NCI-H1930 (cell line): ENCODE data around the gene GABRA4.

Experiments
- DNase-seq, 2 experiments: peaks; one replicate each; lab custom pipeline; 2025; lab: John Stamatoyannopoulos, UW

The GABRA4 gene

DNA sequence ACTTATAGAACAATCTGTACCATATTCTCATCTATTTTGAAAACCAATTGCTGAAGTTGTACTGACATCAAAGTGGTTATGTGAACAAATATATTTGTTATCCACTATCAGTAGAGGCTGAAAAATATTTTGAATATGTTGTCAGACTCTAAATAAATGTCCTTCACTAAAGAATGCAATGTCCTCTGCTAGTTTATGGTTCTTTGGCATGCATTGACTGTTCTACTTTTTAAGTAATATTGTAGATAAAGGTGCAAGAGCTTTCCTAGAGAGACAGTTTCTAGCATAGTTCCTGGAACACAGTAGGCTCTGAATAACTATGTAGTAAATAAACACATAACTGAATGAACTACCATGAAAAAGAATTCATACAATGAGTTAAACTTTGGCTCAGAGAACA, 66.2 kb downstream of the GABRA4 start:
- DNase-seq, result no peak

DNA sequence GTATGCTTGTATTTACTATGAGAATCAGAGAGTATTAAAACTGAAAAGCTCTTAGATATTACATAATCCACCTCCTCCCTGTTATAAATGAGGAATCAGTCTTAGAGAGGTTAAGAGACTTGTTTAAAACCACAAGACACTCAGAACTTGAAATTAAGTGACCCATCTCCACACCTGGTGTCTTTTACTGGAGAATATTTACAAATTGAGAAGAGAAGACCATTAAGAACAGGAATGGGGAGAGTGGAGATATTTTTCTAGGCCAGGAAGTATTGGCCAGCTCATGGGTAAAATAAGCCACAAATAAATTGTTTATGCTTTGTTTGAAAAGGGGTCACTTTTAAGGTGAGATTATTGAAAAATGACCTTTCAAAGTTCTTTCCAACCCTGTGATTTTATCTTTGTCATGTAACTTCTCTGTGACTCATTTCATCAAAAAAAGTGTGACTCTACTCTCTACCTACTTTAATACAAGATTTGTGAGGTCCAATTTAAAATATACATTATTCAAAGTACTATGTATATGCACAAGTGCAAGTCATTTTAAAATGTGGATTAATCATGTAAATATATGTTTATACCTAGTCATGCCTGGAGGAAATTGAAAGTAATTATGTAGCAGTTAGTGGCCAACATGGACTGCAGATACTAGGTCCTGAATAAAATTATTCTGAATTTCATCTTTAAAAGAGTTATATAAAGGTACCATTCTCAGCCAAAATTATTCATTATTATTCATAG, 68.4 kb downstream of the GABRA4 start:
- no peak for DNase-seq

DNA sequence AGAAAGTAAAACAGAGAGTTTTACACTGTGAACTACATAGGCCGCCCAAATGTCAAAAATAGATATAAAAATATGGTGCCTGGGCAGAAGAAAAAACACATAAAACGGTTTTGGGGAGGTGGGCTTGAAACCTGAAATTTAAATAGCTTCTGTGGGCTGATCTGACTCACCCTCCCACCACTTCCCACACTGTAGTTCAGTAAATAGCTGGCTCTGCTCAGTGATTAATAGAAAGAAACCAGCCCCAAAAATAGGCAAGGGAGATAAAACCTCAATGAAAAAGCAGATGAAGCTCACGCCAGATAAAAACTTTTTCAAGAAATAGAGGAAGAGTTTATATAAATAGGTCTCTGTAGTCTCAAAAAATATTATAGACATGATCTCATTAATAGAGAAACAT, 71.2 kb downstream of the GABRA4 start:
- DNase-seq, result no peak

DNA sequence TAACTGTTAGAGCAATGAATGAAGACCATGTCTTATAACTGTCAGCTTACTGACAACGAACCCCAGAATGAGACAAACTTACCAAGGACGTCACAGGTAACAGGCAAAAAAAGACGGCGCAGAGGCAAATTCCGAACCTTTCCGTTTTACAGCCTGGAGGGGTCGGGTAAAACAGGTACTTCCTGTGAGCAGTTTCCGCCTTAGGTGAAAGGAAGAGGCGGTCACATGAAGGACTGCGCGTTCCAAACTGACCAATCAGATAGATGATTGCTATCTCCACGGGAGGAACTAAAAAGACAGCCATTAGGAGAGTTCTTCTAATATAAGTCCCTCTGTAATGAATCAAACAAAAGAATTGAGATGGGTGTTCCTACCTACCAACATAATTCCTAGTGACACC, 84.3 kb downstream of the GABRA4 start, which contains the start of gene COX7B2:
TSS of gene COX7B2 (minus strand) at position 168 of the 400 bp plus-strand sequence. CDS start 174,053 bp downstream, outside the sequence.
- no peak for DNase-seq

DNA sequence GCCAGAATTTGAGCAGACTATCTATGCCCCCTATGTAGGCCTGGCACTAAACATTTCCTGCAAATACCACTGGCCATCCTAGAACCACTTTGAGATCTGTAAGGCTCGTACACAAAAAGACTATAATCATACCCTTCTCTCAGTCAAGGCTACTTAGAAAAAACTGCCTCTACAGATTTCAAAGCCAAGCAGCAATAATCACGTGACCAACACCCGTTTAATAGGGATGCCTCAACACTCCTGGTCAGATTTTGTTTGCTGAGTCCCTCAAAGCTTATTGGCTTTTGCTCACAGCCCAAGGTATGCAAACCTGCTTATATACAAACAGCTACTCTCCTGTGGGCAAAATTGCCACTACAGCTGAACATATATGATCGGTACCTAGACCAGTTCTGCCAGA, 85.2 kb downstream of the GABRA4 start:
- DNase-seq, result no peak

DNA sequence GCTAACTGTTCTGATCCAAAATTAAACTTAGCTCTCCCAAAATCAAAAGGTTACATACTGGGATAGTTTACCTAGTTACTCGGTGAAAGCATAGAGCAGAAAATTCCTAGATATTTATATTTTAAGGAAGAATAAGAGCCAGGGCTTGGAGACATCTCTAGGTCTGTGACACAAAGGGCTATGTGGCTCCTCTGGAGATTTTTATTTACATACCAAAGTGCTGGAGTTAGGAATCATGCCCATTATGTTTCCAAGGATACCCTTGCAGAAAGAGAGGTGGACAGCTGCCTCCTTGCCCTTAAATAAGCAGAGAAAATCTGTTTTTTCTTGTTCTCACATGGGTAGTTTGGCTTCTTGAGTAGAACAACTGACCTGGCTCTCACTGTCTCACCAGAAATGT, 93.3 kb downstream of the GABRA4 start:
- no peak for DNase-seq

DNA sequence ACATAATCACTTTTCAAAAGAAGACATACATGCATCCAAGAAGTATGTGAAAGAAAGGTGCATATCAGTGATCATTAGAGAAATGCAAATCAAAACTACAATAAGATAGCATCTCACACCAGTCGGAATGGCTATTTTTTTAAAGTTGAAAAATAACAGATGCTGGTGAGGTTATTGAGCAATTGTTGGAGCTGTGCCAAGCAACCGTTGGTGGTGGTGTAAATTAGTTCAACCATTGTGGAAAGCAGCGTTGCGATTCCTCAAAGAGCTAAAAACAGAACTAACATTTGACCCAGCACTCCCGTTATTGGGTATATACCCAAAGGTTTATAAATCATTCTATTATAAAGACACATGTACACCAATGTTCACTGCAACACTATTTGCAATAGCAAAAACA, 98.6 kb downstream of the GABRA4 start:
- no peak for DNase-seq

DNA sequence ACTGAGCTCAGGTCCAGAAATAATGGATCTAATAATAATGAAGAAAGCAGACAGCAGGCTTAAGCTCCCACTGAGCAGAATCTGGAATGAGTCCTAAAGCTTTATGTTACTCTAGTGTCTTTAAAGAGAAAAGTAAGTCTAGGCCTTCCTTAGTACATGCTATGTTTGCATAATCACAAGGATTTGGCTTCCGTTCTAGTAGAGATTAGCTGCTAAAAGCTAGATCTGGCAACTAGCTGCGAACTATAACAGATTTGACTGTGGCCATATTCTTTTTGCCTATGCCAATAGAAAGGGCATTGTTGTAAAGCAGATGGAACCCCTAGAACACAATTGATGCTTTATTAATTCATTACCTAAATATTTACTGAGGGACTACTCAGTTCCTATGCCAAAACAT, 103.3 kb downstream of the GABRA4 start:
- no peak for DNase-seq

DNA sequence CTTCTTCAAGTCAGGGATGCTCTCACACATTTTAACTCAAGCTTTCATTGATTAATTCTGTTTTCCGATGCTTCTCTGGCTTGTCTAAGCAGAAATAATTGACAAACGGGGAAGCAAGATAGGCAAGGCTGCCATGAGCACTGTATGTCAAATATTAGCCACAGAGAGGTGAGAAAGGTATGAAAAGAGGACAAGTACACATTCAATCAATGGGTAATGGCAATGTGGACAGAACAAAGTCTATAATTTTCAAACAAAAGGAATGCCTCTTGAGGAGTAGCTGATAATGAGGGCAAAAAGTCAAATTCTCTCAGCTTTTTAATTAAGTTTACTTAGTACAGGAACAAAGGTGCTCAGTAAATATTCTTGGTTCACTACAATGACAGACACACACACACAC, 104.0 kb downstream of the GABRA4 start:
- no peak for DNase-seq

DNA sequence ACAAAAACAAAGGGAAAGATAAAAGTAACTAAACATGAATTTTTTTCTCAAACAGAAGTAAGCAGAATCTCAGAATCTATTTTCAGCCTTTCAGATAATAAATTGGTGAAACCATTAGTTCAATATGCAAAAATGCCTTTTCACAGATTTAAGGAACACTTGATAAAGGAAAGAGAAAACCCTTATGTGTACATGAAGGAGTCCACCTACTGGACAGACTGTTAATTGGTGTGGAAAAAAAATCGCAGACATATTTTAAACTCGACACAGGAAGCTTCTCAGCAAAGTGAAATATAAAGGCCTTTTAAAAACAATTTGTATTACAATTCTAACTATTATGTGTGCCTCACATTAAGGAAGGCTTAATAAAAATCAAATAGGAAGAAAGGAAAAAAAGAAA, 106.7 kb downstream of the GABRA4 start:
- no peak for DNase-seq

DNA sequence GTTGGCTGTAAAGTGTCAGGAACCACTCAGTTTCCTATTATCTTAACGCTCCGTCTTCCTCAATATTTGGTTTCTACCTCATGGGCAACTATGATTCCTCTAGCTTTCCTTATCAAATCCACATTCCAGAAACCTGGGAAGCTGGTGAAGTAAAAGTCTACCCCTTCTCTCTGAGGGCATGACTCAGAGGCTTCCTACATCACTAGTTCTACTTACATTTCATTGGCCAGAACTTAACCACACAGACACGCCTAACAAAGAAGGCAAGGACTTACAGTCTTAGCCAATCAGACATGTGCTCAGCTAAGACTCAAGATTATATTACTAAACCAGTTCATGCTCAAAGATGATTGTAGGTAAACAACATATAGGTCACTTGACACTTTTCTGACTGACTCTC, 114.7 kb downstream of the GABRA4 start:
- DNase-seq, result no peak

DNA sequence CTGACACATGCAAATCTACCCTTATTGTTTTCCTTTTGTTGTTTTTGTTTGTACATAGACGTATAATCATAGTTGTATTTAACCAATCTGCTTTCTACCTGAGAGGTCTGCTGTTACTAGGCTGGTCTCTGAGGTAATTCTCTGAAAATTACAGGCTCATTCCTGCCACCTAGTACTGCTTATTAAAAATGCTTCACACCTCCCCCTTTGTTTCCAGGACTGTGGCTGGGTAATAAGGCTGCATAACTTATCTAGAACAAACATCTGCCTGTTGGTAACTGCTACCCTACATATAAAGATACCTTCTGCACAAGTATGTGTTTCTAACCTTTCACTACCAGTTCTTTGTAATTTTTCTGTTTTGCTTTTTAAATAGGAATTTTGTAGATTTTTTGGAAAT, 118.6 kb downstream of the GABRA4 start:
- DNase-seq, result no peak

DNA sequence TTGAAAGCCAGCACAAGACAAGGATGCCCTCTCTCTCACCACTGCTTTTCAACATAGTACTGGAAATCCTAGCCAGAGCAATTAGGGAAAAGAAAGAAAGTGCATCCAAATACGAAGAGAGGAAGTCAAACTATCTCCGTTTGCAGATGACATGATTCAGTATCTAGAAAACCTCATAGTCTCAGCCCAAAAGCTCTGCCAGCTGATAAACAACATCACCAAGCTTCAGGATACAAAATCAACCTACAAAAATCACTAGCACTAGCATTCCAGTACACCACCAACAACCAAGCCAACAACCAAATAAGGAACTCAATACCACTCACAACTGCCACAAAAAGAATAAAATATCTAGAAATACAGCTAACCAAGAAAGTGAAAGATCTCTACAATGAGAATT, 123.0 kb downstream of the GABRA4 start:
- DNase-seq, result no peak
